ENCODE measurements around the gene SDK1. TPM values are rescaled to one million over a fixed set of nuclear protein-coding genes. Genes with fewer than 3 reads are reported as not detected.

The SDK1 gene
- total and polyA plus RNA-seq, 2 donors (not counting 3 experiments of a cell fraction or from before 2014, with no cell fraction given), result 1.6 to 3.9 TPM

GRCh38 chr7:3655635-3656034, 354.6 kb downstream of the SDK1 start:
- Histone ChIP-seq H3K9me3 (replicated peaks; ENCODE audit: control insufficient read depth, insufficient read depth, low read length) (no peaks in the 10 kb centered on the region), H3K4me1 (ENCODE audit: control insufficient read depth, extremely low read depth, insufficient read depth, low read length) (no peaks in the 10 kb centered on the region), H3K36me3 (ENCODE audit: control insufficient read depth in 2 of 2, extremely low read depth in 1 of 2, insufficient read depth in 2 of 2, low read length in 2 of 2) (no peaks in the 10 kb centered on the region), H3K9me1 (replicated peaks; ENCODE audit: control insufficient read depth, extremely low read depth, insufficient read depth, low read length) (no peaks in the 10 kb centered on the region), H3K79me2 (ENCODE audit: control insufficient read depth, insufficient read depth, low read length) (no peaks in the 10 kb centered on the region), H3K27ac (ENCODE audit: insufficient read depth, low read depth, low read length) (no peak overlapping the region), H3K27me3 (ENCODE audit: control insufficient read depth in 2 of 2, insufficient read depth in 2 of 2, low read length in 2 of 2) (no peaks in the 10 kb centered on the region), H4K20me1 (replicated peaks; ENCODE audit: control insufficient read depth, extremely low read depth, insufficient read depth, low read length) (no peaks in the 10 kb centered on the region), H3K4me3 (replicated peaks in 1 of 3; ENCODE audit: insufficient read depth in 1 of 3, low read depth in 1 of 3, low read length in 3 of 3) (no peak overlapping the region), H3K4me2 (ENCODE audit: insufficient read depth, low read length) (no peak overlapping the region), H2AFZ (ENCODE audit: low read depth, low read length) (no peak overlapping the region), H3K9ac (replicated peaks; ENCODE audit: extremely low read depth, insufficient read depth, low read length) (no peak overlapping the region)
- CTCF ChIA-PET, result no interaction called here
- FAIRE-seq, result no peak
- intact Hi-C loops (cut with micrococcal nuclease) (no loop called here), dilution Hi-C loops (cut with MboI; ENCODE audit: extremely low pct_ligation_motif_present, low sequenced_read_pairs) (no loop called here)
- no peak for TF ChIP-seq POLR2AphosphoS5 (IDR thresholded peaks at IDR 0.05; ENCODE audit: insufficient read depth, low read depth, low read length)
- TF ChIP-seq MAX (IDR thresholded peaks at IDR 0.05; ENCODE audit: insufficient read depth, insufficient read length), result no peak
- no peak for TF ChIP-seq FOS (IDR thresholded peaks at IDR 0.05; ENCODE audit: borderline replicate concordance, insufficient read depth, low read length)
- DNase-seq (ENCODE audit: low read depth, low spot score), result no peak
- POLR2A ChIA-PET, result no interaction called here
- no TSS peak for BruUV-seq (replicated peaks)

- no peaks in the 10 kb centered on the region for H4K20me1 ChIP-seq (replicated peaks; ENCODE audit: control insufficient read depth, extremely low read depth, insufficient read depth, low read length)
- no peak overlapping the region for H3K9ac ChIP-seq (replicated peaks; ENCODE audit: extremely low read depth, insufficient read depth, low read length)
- no peaks in the 10 kb centered on the region for H3K36me3 ChIP-seq (ENCODE audit: control insufficient read depth in 2 of 2, extremely low read depth in 1 of 2, insufficient read depth in 2 of 2, low read length in 2 of 2)
- no peaks in the 10 kb centered on the region for H3K27me3 ChIP-seq (ENCODE audit: control insufficient read depth in 2 of 2, insufficient read depth in 2 of 2, low read length in 2 of 2)
- ChIA-PET POLR2A (no interaction called here), CTCF (no interaction called here)
- H3K4me2 ChIP-seq (ENCODE audit: insufficient read depth, low read length), result no peak overlapping the region
- DNase-seq (ENCODE audit: low read depth, low spot score) (no peak), FAIRE-seq (no peak)
- no peak overlapping the region for H3K27ac ChIP-seq (ENCODE audit: insufficient read depth, low read depth, low read length)
- no TSS peak for BruUV-seq (replicated peaks)
- TF ChIP-seq EZH2 (IDR thresholded peaks at IDR 0.05; ENCODE audit: borderline replicate concordance, low read depth, low read length, severe bottlenecking) (no peak), FOS (IDR thresholded peaks at IDR 0.05; ENCODE audit: borderline replicate concordance, insufficient read depth, low read length) (no peak)
- H3K4me1 ChIP-seq (ENCODE audit: control insufficient read depth, extremely low read depth, insufficient read depth, low read length), result no peaks in the 10 kb centered on the region
- intact Hi-C loops (cut with micrococcal nuclease) (no loop called here), dilution Hi-C loops (cut with MboI; ENCODE audit: extremely low pct_ligation_motif_present, low sequenced_read_pairs) (no loop called here)
- H3K79me2 ChIP-seq (ENCODE audit: control insufficient read depth, insufficient read depth, low read length), result no peaks in the 10 kb centered on the region
- no peaks in the 10 kb centered on the region for H3K9me3 ChIP-seq (replicated peaks; ENCODE audit: control insufficient read depth, insufficient read depth, low read length)
- no peak overlapping the region for H2AFZ ChIP-seq (ENCODE audit: low read depth, low read length)
- H3K9me1 ChIP-seq (replicated peaks; ENCODE audit: control insufficient read depth, extremely low read depth, insufficient read depth, low read length), result no peaks in the 10 kb centered on the region
- H3K4me3 ChIP-seq (replicated peaks in 1 of 3; ENCODE audit: insufficient read depth in 1 of 3, low read depth in 1 of 3, low read length in 3 of 3), result no peak overlapping the region
These were observed 356.2 kb downstream of the SDK1 start for GRCh38 chr7:3657206-3657605.

All from endothelial cell of umbilical vein (primary cell).